ENCODE data around the gene TCOF1.

The TCOF1 gene

GRCh38 chr5:150391064-150391834 lies 33.8 kb downstream of the TCOF1 start:
- DNase-seq: no peak

- DNase-seq: no peak
Observed at GRCh38 chr5:150391986-150392385, 34.5 kb downstream of the TCOF1 start.

- DNase-seq: no peak
Observed at GRCh38 chr5:150392680-150393079, 35.2 kb downstream of the TCOF1 start.

- DNase-seq: no peak
Observed at GRCh38 chr5:150393096-150393645, 35.7 kb downstream of the TCOF1 start.

GRCh38 chr5:150394131-150394530 lies 36.6 kb downstream of the TCOF1 start:
- no peak for DNase-seq

GRCh38 chr5:150394912-150395687 lies 37.6 kb downstream of the TCOF1 start:
- peak in 1 of 6 experiments; percentile 6 for DNase-seq

GRCh38 chr5:150395688-150395975 lies 38.1 kb downstream of the TCOF1 start:
- no peak for DNase-seq

- DNase-seq: no peak
Observed at GRCh38 chr5:150396267-150396666, 38.8 kb downstream of the TCOF1 start.

- no peak for DNase-seq
Observed at GRCh38 chr5:150397146-150397781, 39.8 kb downstream of the TCOF1 start.

GRCh38 chr5:150397782-150398721 lies 40.6 kb downstream of the TCOF1 start:
- DNase-seq: no peak

- DNase-seq: peak in 1 of 6 experiments; percentile 18
Observed at GRCh38 chr5:150398722-150399523, 41.4 kb downstream of the TCOF1 start.

- DNase-seq: no peak
Observed at GRCh38 chr5:150399524-150400211, 42.2 kb downstream of the TCOF1 start.

- no peak for DNase-seq
Observed at GRCh38 chr5:150400316-150401075, 43.0 kb downstream of the TCOF1 start.

- DNase-seq: no peak
Observed at GRCh38 chr5:150401076-150401375, 43.5 kb downstream of the TCOF1 start.

- DNase-seq: no peak
Observed at GRCh38 chr5:150401376-150402228, 44.1 kb downstream of the TCOF1 start.

GRCh38 chr5:150402229-150402773 lies 44.8 kb downstream of the TCOF1 start:
- no peak for DNase-seq

GRCh38 chr5:150402901-150403342 lies 45.4 kb downstream of the TCOF1 start:
- DNase-seq: no peak

- no peak for DNase-seq
Observed at GRCh38 chr5:150404121-150404520, 46.6 kb downstream of the TCOF1 start.

GRCh38 chr5:150404535-150404934 lies 47.0 kb downstream of the TCOF1 start:
- no peak for DNase-seq

Measured in stimulated activated naive CD4-positive, alpha-beta T cell (primary cell).